GM12878 (cell line): ENCODE results near the gene HIBCH. TPM values are rescaled to one million over a fixed set of nuclear protein-coding genes. Genes with fewer than 3 reads are reported as not detected.

ENCODE experiments used
- ATAC-seq: fragments of 200-7000 bp; cut with Tn5 transposase; 3 replicates; pipeline ENCODE4 v1.9.1; 2020; ENCODE audit warnings: mild to moderate bottlenecking, moderate library complexity
- BruUV-seq: library from RNA; stranded (reverse); fragments of 400-500 nt; replicated peaks from 2 replicates; lab custom pipeline; 2021; lab: Mats Ljungman, UMichigan
- CTCF ChIA-PET: fragments of 300-600 bp; sonication (Branson Sonifier 250); formaldehyde crosslinking; extraction: SDS; loops from one replicate; lab custom pipeline; 2021; ENCODE audit warnings: inconsistent platforms; lab: Yijun Ruan, JAX
- POLR2A ChIA-PET: fragments of 350-600 bp; formaldehyde crosslinking; extraction: SDS; loops from one replicate; lab custom pipeline; 2021; ENCODE audit warnings: inconsistent platforms; lab: Charles Lee
- RAD21 ChIA-PET: fragments of 300-600 bp; sonication (Branson Sonifier 250); formaldehyde crosslinking; loops from one replicate; lab custom pipeline; 2023; ENCODE audit warnings: antibody characterized with exemption; ENCODE audit not compliant: unreplicated experiment; lab: Charles Lee
- SMC1A ChIA-PET: fragments of 300-600 bp; sonication (Branson Sonifier 250); formaldehyde crosslinking; loops from one replicate; lab custom pipeline; 2023; ENCODE audit not compliant: unreplicated experiment, uncharacterized antibody; lab: Charles Lee
- DNase-seq: peaks from one replicate; pipeline ENCODE4 v3.0.0-alpha.2; 2011; ENCODE audit warnings: low read depth, low spot score
- FAIRE-seq: peaks from 3 replicates; lab custom pipeline; 2011; peaks lifted over from hg19 to GRCh38; lab: Jason Lieb, UNC
- H2AFZ ChIP-seq: 2 replicates; pipeline ENCODE4 v1.6.0; 2011; ENCODE audit warnings: low read depth, low read length, control low read depth; ENCODE audit not compliant: control insufficient read depth
- H3K27ac ChIP-seq: 2 replicates; pipeline ENCODE4 v1.5.1; 2011; ENCODE audit warnings: control low read depth; ENCODE audit not compliant: control insufficient read depth, insufficient read depth
- H3K27me3 ChIP-seq, 2 experiments: replicated peaks in 1 of 2; 2 replicates each; pipeline versions ENCODE4 v1.6.0 to v1.6.1; 2011; ENCODE audit warnings: low read length in 1 of 2; ENCODE audit not compliant: control insufficient read depth in 2 of 2, insufficient read depth in 2 of 2
- H3K36me3 ChIP-seq, 2 experiments: 2 replicates each; pipeline ENCODE4 v1.5.1; 2011; ENCODE audit warnings: low read length in 1 of 2; ENCODE audit not compliant: control insufficient read depth in 2 of 2, insufficient read depth in 2 of 2
- H3K4me1 ChIP-seq: 2 replicates; pipeline ENCODE4 v1.6.1; 2011; ENCODE audit warnings: mild to moderate bottlenecking, low read length, moderate library complexity, mixed read lengths; ENCODE audit not compliant: control insufficient read depth, insufficient read depth
- H3K4me2 ChIP-seq: 2 replicates; pipeline ENCODE4 v1.6.0; 2011; ENCODE audit warnings: control low read depth; ENCODE audit not compliant: control insufficient read depth, insufficient read depth
- H3K4me3 ChIP-seq: fragments of 200-600 bp; sonication (generic); 2 replicates; pipeline ENCODE4 v1.5.1; 2016
- H3K79me2 ChIP-seq: 2 replicates; pipeline ENCODE4 v1.6.0; 2011; ENCODE audit warnings: low read length; ENCODE audit not compliant: control insufficient read depth, insufficient read depth
- H3K9ac ChIP-seq: 2 replicates; pipeline ENCODE4 v1.8.0; 2011; ENCODE audit warnings: low read length, control low read depth, mixed read lengths; ENCODE audit not compliant: control insufficient read depth, insufficient read depth
- H3K9me3 ChIP-seq: replicated peaks from 3 replicates; pipeline ENCODE4 v1.5.1; 2011; ENCODE audit warnings: mild to moderate bottlenecking, low read length; ENCODE audit not compliant: control insufficient read depth, insufficient read depth
- H4K20me1 ChIP-seq: 2 replicates; pipeline ENCODE4 v1.6.0; 2011; ENCODE audit not compliant: control insufficient read depth, insufficient read depth
- KLF5 ChIP-seq: fragments of 450-650 bp; IDR thresholded peaks from 2 replicates; pipeline ENCODE4 v1.6.1; 2014; ENCODE audit warnings: mild to moderate bottlenecking; ENCODE audit not compliant: partially characterized antibody
- NR2C2 ChIP-seq: IDR thresholded peaks from 2 replicates; pipeline ENCODE4 v1.6.1; 2011; ENCODE audit warnings: borderline replicate concordance, low read depth; ENCODE audit not compliant: control insufficient read depth, insufficient read length
- PAX8 ChIP-seq: fragments of 450-650 bp; IDR thresholded peaks from 2 replicates; pipeline ENCODE4 v1.6.1; 2017; ENCODE audit warnings: mild to moderate bottlenecking, moderate library complexity
- RCOR1 ChIP-seq: conservative IDR thresholded peaks from 2 replicates; pipeline ENCODE4 v1.6.1; 2012; ENCODE audit warnings: low read depth, low read length, improper control_type of control experiment
- RFX5 ChIP-seq: IDR thresholded peaks from 2 replicates; pipeline ENCODE4 v1.6.1; 2011; ENCODE audit warnings: low read depth, low read length, improper control_type of control experiment
- SMAD5 ChIP-seq: IDR thresholded peaks from 2 replicates; pipeline ENCODE4 v1.6.1; 2016; ENCODE audit warnings: antibody characterized with exemption, low read depth
- SMC3 ChIP-seq: IDR thresholded peaks from 2 replicates; pipeline ENCODE4 v1.6.1; 2011; ENCODE audit warnings: low read length, improper control_type of control experiment, borderline replicate concordance
- WRNIP1 ChIP-seq: IDR thresholded peaks from 2 replicates; pipeline ENCODE4 v1.6.1; 2011; ENCODE audit warnings: low read depth, low read length, improper control_type of control experiment, borderline replicate concordance
- ZBED1 ChIP-seq: IDR thresholded peaks from 2 replicates; pipeline ENCODE4 v1.6.1; 2016; ENCODE audit warnings: borderline replicate concordance
- ZZZ3 ChIP-seq: IDR thresholded peaks from 2 replicates; pipeline ENCODE4 v1.6.1; 2011; ENCODE audit warnings: low read depth; ENCODE audit not compliant: control insufficient read depth, insufficient read length
- WGBS: methylation state at CpG from one replicate; pipeline ENCODE4 v1.1.6; 2016; ENCODE audit warnings: low lambda C conversion rate; ENCODE audit not compliant: insufficient replicate concordance, insufficient coverage; ENCODE audit errors: missing lambda C conversion rate; 5-methylcytosine and 5-hydroxymethylcytosine counted together
- in situ Hi-C: fragments of 300-500 bp; cut with MboI; formaldehyde crosslinking; loops from 9 replicates; pipeline ENCODE4 v1.14.3; 2018; ENCODE audit warnings: mixed read lengths
- intact Hi-C: fragments of 100-400 bp; cut with micrococcal nuclease; formaldehyde crosslinking; loops from one replicate; pipeline ENCODE4 v1.14.2; 2022; ENCODE audit not compliant: unreplicated experiment
- polyA plus RNA-seq, 11 experiments: library from polyadenylated mRNA; depleted of rRNA in 4 of 11; unstranded in 6 of 11; stranded (reverse) in 5 of 11; fragments of >200 nt; fragmentation: Nextera tagmentation in 4 of 11; fragmentation: Illumina TruSeq in 1 of 11; extraction: Ambion mirVana in 4 of 11; extraction: Trizol in 1 of 11; gene quantifications; 1 replicate in 1 of 11; 2 replicates in 10 of 11; pipeline versions ENCODE4 v1.2.1 to v1.2.3, GENCODE V29; 2011 to 2016; ENCODE audit warnings: inconsistent platforms in 2 of 11, missing spikeins in 2 of 11, low read depth in 1 of 11
- total RNA-seq, 4 experiments: library from RNA; depleted of rRNA in 3 of 4; stranded (reverse); fragments of >200 nt in 3 of 4; fragmentation: Illumina TruSeq in 1 of 4; extraction: Trizol in 1 of 4; gene quantifications; 2 replicates each; pipeline versions ENCODE4 v1.2.1 to v1.2.3, GENCODE V29; 2013 to 2021
- TF ChIP-seq, protein P1 (sequence below): fragments of 450-650 bp; formaldehyde crosslinking; IDR thresholded peaks from 2 replicates; pipeline ENCODE4 v1.5.0; 2022; ENCODE audit warnings: mild to moderate bottlenecking, missing genetic modification characterization
- TF ChIP-seq, protein P2 (sequence below): fragments of 450-650 bp; conservative IDR thresholded peaks from 2 replicates; pipeline ENCODE4 v1.6.1; 2017; ENCODE audit warnings: mild to moderate bottlenecking, moderate library complexity
- TF ChIP-seq, protein P3 (sequence below): fragments of 450-650 bp; IDR thresholded peaks from 2 replicates; pipeline ENCODE4 v1.6.1; 2016; ENCODE audit warnings: mild to moderate bottlenecking
- TF ChIP-seq, protein P4 (sequence below): IDR thresholded peaks from 2 replicates; pipeline ENCODE4 v1.6.1; 2011; ENCODE audit warnings: borderline replicate concordance, low read depth, mild to moderate bottlenecking, moderate library complexity, mixed read lengths, low read length; ENCODE audit not compliant: insufficient read depth; ENCODE audit errors: extremely low read length

Gene HIBCH
- total and polyA plus RNA-seq, 10 of the 15 experiments (the other 5 are each of a cell fraction or from before 2014, with no cell fraction given), result 22.3 to 81.0 (median 37.4) TPM

DNA sequence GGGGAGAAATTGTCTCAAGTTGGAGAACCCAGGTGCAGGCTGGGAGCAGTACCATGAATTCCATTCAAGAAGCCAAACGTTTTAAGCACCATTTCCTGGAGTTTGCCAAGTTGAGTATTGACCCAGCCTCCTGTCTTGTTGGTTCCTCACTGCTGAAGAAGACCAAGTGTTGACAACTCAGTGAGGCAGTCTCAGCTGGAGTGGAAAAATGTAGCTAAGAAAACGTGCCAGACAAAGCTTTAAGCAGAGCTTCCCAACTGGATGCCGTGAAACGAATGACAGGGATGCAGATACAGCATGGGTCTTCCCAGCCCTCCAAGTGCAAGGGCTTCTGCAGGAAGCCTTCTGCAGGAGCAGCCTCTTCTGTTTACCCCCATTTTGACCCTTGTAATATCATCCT lies 23.0 kb upstream of the HIBCH start (continued):
- TF ChIP-seq, protein P1, sequence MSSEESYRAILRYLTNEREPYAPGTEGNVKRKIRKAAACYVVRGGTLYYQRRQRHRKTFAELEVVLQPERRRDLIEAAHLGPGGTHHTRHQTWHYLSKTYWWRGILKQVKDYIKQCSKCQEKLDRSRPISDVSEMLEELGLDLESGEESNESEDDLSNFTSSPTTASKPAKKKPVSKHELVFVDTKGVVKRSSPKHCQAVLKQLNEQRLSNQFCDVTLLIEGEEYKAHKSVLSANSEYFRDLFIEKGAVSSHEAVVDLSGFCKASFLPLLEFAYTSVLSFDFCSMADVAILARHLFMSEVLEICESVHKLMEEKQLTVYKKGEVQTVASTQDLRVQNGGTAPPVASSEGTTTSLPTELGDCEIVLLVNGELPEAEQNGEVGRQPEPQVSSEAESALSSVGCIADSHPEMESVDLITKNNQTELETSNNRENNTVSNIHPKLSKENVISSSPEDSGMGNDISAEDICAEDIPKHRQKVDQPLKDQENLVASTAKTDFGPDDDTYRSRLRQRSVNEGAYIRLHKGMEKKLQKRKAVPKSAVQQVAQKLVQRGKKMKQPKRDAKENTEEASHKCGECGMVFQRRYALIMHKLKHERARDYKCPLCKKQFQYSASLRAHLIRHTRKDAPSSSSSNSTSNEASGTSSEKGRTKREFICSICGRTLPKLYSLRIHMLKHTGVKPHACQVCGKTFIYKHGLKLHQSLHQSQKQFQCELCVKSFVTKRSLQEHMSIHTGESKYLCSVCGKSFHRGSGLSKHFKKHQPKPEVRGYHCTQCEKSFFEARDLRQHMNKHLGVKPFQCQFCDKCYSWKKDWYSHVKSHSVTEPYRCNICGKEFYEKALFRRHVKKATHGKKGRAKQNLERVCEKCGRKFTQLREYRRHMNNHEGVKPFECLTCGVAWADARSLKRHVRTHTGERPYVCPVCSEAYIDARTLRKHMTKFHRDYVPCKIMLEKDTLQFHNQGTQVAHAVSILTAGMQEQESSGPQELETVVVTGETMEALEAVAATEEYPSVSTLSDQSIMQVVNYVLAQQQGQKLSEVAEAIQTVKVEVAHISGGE, result no peak

DNA sequence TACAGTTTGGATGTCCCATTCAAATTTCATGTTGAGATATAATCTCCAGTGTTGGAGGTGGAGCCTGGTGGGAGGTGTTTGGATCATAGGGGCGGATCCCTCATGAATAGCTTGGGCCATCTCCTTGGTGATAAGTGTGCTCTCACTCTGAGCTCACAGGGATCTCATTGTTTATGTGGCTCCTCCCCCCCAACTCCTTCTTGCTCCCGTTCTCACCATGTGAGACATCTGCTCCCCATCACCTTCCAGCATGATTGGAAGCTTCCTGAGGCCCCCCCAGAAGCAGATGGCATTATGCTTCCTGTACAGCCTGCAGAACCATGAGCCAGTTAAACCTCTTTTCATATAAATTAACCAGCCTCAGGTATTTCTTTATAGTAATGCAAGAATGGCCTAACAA lies 20.7 kb upstream of the HIBCH start:
- FAIRE-seq (no peak), ATAC-seq (no peak), DNase-seq (no peak)
- H4K20me1 ChIP-seq, result no peaks in the 10 kb centered on the region
- no peaks in the 10 kb centered on the region for H3K36me3 ChIP-seq
- intact Hi-C loops (no loop called here), in situ Hi-C loops (no loop called here)
- H3K4me3 ChIP-seq, result no peak overlapping the region
- RAD21 ChIA-PET, result interaction anchor here (1.6 kb wide), 1 partner anchor 16 kb away, joined by 3 read pairs; no protein-coding TSS in a partner anchor
- H2AFZ ChIP-seq, result no peak overlapping the region
- H3K4me2 ChIP-seq, result no peak overlapping the region
- no peaks in the 10 kb centered on the region for H3K9me3 ChIP-seq
- WGBS, result 38% methylated on average over 2 of the region's 2 CpGs
- no peak overlapping the region for H3K27ac ChIP-seq
- no TSS peak for BruUV-seq
- CTCF ChIA-PET, result interaction anchor here (0.9 kb wide), 1 partner anchor 20 kb away, joined by 3 read pairs; no protein-coding TSS in a partner anchor
- H3K79me2 ChIP-seq, result no peaks in the 10 kb centered on the region
- no peak for TF ChIP-seq WRNIP1
- no peak for TF ChIP-seq SMC3
- TF ChIP-seq ZBED1, result no peak
- TF ChIP-seq, protein P2, sequence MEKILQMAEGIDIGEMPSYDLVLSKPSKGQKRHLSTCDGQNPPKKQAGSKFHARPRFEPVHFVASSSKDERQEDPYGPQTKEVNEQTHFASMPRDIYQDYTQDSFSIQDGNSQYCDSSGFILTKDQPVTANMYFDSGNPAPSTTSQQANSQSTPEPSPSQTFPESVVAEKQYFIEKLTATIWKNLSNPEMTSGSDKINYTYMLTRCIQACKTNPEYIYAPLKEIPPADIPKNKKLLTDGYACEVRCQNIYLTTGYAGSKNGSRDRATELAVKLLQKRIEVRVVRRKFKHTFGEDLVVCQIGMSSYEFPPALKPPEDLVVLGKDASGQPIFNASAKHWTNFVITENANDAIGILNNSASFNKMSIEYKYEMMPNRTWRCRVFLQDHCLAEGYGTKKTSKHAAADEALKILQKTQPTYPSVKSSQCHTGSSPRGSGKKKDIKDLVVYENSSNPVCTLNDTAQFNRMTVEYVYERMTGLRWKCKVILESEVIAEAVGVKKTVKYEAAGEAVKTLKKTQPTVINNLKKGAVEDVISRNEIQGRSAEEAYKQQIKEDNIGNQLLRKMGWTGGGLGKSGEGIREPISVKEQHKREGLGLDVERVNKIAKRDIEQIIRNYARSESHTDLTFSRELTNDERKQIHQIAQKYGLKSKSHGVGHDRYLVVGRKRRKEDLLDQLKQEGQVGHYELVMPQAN, result no peak
- TF ChIP-seq SMAD5, result no peak
- TF ChIP-seq RFX5, result no peak
- TF ChIP-seq RCOR1, result no peak
- no peak for TF ChIP-seq NR2C2
- TF ChIP-seq ZZZ3, result no peak
- TF ChIP-seq, protein P3, sequence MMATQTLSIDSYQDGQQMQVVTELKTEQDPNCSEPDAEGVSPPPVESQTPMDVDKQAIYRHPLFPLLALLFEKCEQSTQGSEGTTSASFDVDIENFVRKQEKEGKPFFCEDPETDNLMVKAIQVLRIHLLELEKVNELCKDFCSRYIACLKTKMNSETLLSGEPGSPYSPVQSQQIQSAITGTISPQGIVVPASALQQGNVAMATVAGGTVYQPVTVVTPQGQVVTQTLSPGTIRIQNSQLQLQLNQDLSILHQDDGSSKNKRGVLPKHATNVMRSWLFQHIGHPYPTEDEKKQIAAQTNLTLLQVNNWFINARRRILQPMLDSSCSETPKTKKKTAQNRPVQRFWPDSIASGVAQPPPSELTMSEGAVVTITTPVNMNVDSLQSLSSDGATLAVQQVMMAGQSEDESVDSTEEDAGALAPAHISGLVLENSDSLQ, result no peak
- TF ChIP-seq, protein P4, sequence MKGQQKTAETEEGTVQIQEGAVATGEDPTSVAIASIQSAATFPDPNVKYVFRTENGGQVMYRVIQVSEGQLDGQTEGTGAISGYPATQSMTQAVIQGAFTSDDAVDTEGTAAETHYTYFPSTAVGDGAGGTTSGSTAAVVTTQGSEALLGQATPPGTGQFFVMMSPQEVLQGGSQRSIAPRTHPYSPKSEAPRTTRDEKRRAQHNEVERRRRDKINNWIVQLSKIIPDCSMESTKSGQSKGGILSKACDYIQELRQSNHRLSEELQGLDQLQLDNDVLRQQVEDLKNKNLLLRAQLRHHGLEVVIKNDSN, result no peak
- TF ChIP-seq PAX8, result no peak
- no peak for TF ChIP-seq KLF5
- POLR2A ChIA-PET, result no interaction called here
- no peak overlapping the region for H3K9ac ChIP-seq
- SMC1A ChIA-PET, result interaction anchor here (0.6 to 1.5 kb wide), 2 partner anchors 10 to 18 kb away, joined by 3 read pairs; no protein-coding TSS in a partner anchor
- H3K27me3 ChIP-seq, result no peaks in the 10 kb centered on the region
- H3K4me1 ChIP-seq, result peaks cover 8% of the 10 kb centered on the region; the same call in 1 of the 2 replicates
